ENCODE data around the gene PGS1.

DNA sequence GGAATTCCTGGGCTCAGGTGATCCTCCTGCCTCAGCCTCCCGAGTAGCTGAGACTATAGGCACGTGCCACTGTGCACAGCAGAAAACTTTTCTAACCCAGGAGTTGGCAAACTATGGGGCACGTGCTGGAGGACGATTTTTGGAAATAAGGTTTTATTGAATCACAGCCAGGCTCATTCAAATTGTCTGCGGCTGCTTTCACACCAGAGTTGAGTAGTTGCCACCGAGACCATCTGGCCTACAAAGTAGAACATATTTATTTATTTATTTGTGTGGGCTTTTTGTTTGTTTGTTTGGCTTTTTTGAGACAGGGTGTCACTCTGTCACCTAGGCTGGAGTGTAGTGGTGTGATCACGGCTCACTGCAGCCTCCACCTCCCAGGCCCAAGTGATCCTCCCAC lies 7.4 kb upstream of the PGS1 start:
- TF ChIP-seq, protein P1, sequence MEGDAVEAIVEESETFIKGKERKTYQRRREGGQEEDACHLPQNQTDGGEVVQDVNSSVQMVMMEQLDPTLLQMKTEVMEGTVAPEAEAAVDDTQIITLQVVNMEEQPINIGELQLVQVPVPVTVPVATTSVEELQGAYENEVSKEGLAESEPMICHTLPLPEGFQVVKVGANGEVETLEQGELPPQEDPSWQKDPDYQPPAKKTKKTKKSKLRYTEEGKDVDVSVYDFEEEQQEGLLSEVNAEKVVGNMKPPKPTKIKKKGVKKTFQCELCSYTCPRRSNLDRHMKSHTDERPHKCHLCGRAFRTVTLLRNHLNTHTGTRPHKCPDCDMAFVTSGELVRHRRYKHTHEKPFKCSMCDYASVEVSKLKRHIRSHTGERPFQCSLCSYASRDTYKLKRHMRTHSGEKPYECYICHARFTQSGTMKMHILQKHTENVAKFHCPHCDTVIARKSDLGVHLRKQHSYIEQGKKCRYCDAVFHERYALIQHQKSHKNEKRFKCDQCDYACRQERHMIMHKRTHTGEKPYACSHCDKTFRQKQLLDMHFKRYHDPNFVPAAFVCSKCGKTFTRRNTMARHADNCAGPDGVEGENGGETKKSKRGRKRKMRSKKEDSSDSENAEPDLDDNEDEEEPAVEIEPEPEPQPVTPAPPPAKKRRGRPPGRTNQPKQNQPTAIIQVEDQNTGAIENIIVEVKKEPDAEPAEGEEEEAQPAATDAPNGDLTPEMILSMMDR (conservative IDR thresholded peaks at IDR 0.05 in 1 of 2, IDR thresholded peaks at IDR 0.05 in 1 of 2; ENCODE audit: low read depth in 1 of 2, low read length in 2 of 2) = no peak
- TF ChIP-seq EZH2 (IDR thresholded peaks at IDR 0.05; ENCODE audit: low read length, missing control alignments) = no peak
